A549 (cell line): ENCODE results near the gene CEP250. TPM values are rescaled to one million over a fixed set of nuclear protein-coding genes. Genes with fewer than 3 reads are reported as not detected.

Source experiments
- ATAC-seq, 2 experiments: fragments of 200-7000 bp in 1 of 2; fragments of >200 bp in 1 of 2; cut with Nextera tagmentation in 1 of 2; cut with Tn5 transposase in 1 of 2; 3 replicates each; pipeline versions ENCODE4 v1.8.0 to v1.9.1; 2018 to 2020; ENCODE audit warnings: mild to moderate bottlenecking in 1 of 2, moderate library complexity in 1 of 2
- CTCF ChIA-PET: fragments of 300-600 bp; sonication (Branson Sonifier 250); formaldehyde crosslinking; extraction: SDS; loops from one replicate; lab custom pipeline; 2021; ENCODE audit warnings: antibody characterized with exemption, inconsistent platforms; lab: Yijun Ruan, JAX
- POLR2A ChIA-PET: fragments of 350-600 bp; formaldehyde crosslinking; extraction: SDS; loops from one replicate; lab custom pipeline; 2021; ENCODE audit warnings: antibody characterized with exemption, inconsistent platforms; lab: Yijun Ruan, JAX
- DNase-seq, 2 experiments: peaks; one replicate each; pipeline versions ENCODE4 v3.0.0 to v3.0.0-alpha.2; 2011 to 2016; ENCODE audit warnings: low read depth in 1 of 2, low spot score in 1 of 2
- FAIRE-seq: peaks from 2 replicates; lab custom pipeline; 2011; peaks lifted over from hg19 to GRCh38; lab: Jason Lieb, UNC
- H3K27ac ChIP-seq, 2 experiments: fragments of >200 bp; sonication (Bioruptor Twin); formaldehyde crosslinking; 3 replicates each; pipeline ENCODE4 v1.5.1; 2016 to 2017
- H3K4me1 ChIP-seq: fragments of >200 bp; sonication (Bioruptor Twin); formaldehyde crosslinking; 3 replicates; pipeline ENCODE4 v1.6.1; 2016
- H3K4me2 ChIP-seq: fragments of >200 bp; sonication (Bioruptor Twin); formaldehyde crosslinking; 3 replicates; pipeline ENCODE4 v1.6.1; 2016
- H3K4me3 ChIP-seq: fragments of >200 bp; sonication (Bioruptor Twin); formaldehyde crosslinking; 3 replicates; pipeline ENCODE4 v1.5.1; 2016
- H3K9me3 ChIP-seq: fragments of >200 bp; sonication (Bioruptor Twin); formaldehyde crosslinking; 3 replicates; pipeline ENCODE4 v1.6.1; 2016
- CEBPB ChIP-seq, 2 experiments: fragments of >200 bp in 1 of 2; sonication (Bioruptor Twin) in 1 of 2; formaldehyde crosslinking in 1 of 2; IDR thresholded peaks; 2 replicates each; pipeline ENCODE4 v1.6.1; 2012 to 2016
- CHD4 ChIP-seq: fragments of 200-600 bp; sonication (generic); IDR thresholded peaks from 2 replicates; pipeline ENCODE4 v1.6.1; 2016; ENCODE audit warnings: antibody characterized with exemption, mild to moderate bottlenecking, borderline replicate concordance
- E2F6 ChIP-seq: IDR thresholded peaks from 2 replicates; pipeline ENCODE4 v1.6.1; 2012; ENCODE audit warnings: low read depth, borderline replicate concordance
- EHF ChIP-seq: fragments of 250-450 bp; sonication (Bioruptor Pico); IDR thresholded peaks from 2 replicates; pipeline ENCODE4 v1.5.0; 2020; ENCODE audit warnings: mild to moderate bottlenecking
- ELK1 ChIP-seq: fragments of 150-350 bp; IDR thresholded peaks from 2 replicates; pipeline ENCODE4 v1.6.1; 2014; ENCODE audit warnings: low read depth, mild to moderate bottlenecking, low read length
- GATA3 ChIP-seq: IDR thresholded peaks from 2 replicates; pipeline ENCODE4 v1.6.1; 2012; ENCODE audit warnings: borderline replicate concordance
- HDAC2 ChIP-seq: fragments of 200-600 bp; sonication (generic); IDR thresholded peaks from 2 replicates; pipeline ENCODE4 v1.6.1; 2016
- HMGXB4 ChIP-seq: fragments of 250-450 bp; sonication (Bioruptor Pico); IDR thresholded peaks from 2 replicates; pipeline ENCODE4 v1.5.0; 2021; ENCODE audit warnings: mild to moderate bottlenecking, moderate library complexity, borderline replicate concordance
- HOXB13 ChIP-seq: fragments of 250-450 bp; sonication (Bioruptor Pico); IDR thresholded peaks from 2 replicates; pipeline ENCODE4 v1.5.0; 2020; ENCODE audit warnings: low read depth, mild to moderate bottlenecking, moderate library complexity
- HOXB5 ChIP-seq: fragments of 250-450 bp; sonication (Bioruptor Pico); IDR thresholded peaks from 2 replicates; pipeline ENCODE4 v1.5.0; 2020; ENCODE audit warnings: mild to moderate bottlenecking, moderate library complexity
- JUN ChIP-seq, 2 experiments: fragments of >200 bp; sonication (Bioruptor Twin); formaldehyde crosslinking; IDR thresholded peaks; 2 replicates in 1 of 2; 3 replicates in 1 of 2; pipeline ENCODE4 v1.6.1; 2016 to 2017
- KDM1A ChIP-seq: fragments of 200-600 bp; sonication (generic); IDR thresholded peaks from 2 replicates; pipeline ENCODE4 v1.6.1; 2016; ENCODE audit warnings: low read depth, mild to moderate bottlenecking
- MAFK ChIP-seq: fragments of 450-650 bp; IDR thresholded peaks from 2 replicates; pipeline ENCODE4 v1.6.1; 2014; ENCODE audit not compliant: partially characterized antibody
- MYC ChIP-seq: IDR thresholded peaks from 2 replicates; pipeline ENCODE4 v1.6.1; 2012; ENCODE audit warnings: mild to moderate bottlenecking, inconsistent platforms, low read length, improper control_type of control experiment, borderline replicate concordance
- NFE2L2 ChIP-seq: fragments of 150-350 bp; conservative IDR thresholded peaks from 2 replicates; pipeline ENCODE4 v1.6.1; 2014; ENCODE audit warnings: low read length
- PHF8 ChIP-seq: fragments of 200-600 bp; sonication (generic); IDR thresholded peaks from 2 replicates; pipeline ENCODE4 v1.6.1; 2016; ENCODE audit warnings: low read depth, mild to moderate bottlenecking, antibody characterized with exemption, moderate library complexity, borderline replicate concordance
- POLR2AphosphoS2 ChIP-seq: conservative IDR thresholded peaks from 2 replicates; pipeline ENCODE4 v1.6.1; 2012; ENCODE audit warnings: low read length, improper control_type of control experiment, inconsistent platforms
- RAD21 ChIP-seq, 2 experiments: fragments of >200 bp in 1 of 2; sonication (Bioruptor Twin) in 1 of 2; formaldehyde crosslinking in 1 of 2; IDR thresholded peaks in 1 of 2; conservative IDR thresholded peaks in 1 of 2; 2 replicates in 1 of 2; 3 replicates in 1 of 2; pipeline ENCODE4 v1.6.1; 2012 to 2018; ENCODE audit warnings: inconsistent platforms in 1 of 2
- RCOR1 ChIP-seq: fragments of 150-350 bp; IDR thresholded peaks from 2 replicates; pipeline ENCODE4 v1.6.1; 2014; ENCODE audit warnings: antibody characterized with exemption, low read length, low read depth
- REST ChIP-seq: fragments of 200-600 bp; sonication (generic); IDR thresholded peaks from 2 replicates; pipeline ENCODE4 v1.6.1; 2016; ENCODE audit warnings: antibody characterized with exemption, mild to moderate bottlenecking, moderate library complexity
- SMC3 ChIP-seq: fragments of >200 bp; sonication (Bioruptor Twin); formaldehyde crosslinking; IDR thresholded peaks from 3 replicates; pipeline ENCODE4 v1.6.1; 2018; ENCODE audit warnings: inconsistent platforms
- ZNF302 ChIP-seq: fragments of 250-450 bp; sonication (Bioruptor Pico); IDR thresholded peaks from 2 replicates; pipeline ENCODE4 v1.9.0; 2021; ENCODE audit warnings: inconsistent platforms, mild to moderate bottlenecking, moderate library complexity
- ZSCAN20 ChIP-seq: fragments of 250-450 bp; sonication (Bioruptor Pico); IDR thresholded peaks from 2 replicates; pipeline ENCODE4 v1.8.0; 2022; ENCODE audit warnings: mild to moderate bottlenecking, moderate library complexity
- WGBS: methylation state at CpG from one replicate; pipeline ENCODE4 v1.1.6; 2017; ENCODE audit errors: missing lambda C conversion rate; 5-methylcytosine and 5-hydroxymethylcytosine counted together
- polyA plus RNA-seq, 4 experiments: library from polyadenylated mRNA; depleted of rRNA in 3 of 4; stranded (reverse); fragments of >200 nt; fragmentation: RNase III in 1 of 4; extraction: RNeasy Plus Mini Kit Qiagen cat#74134 plus additional on column Dnase treatment in 1 of 4; gene quantifications; 2 replicates in 3 of 4; 3 replicates in 1 of 4; pipeline ENCODE4 v1.2.3, GENCODE V29; 2011 to 2017

Gene CEP250
- polyA plus RNA-seq, 2 of the 4 experiments (the other 2 are of a cell fraction): 13.8 to 19.6 TPM

GRCh38 chr20:35478804-35479472 lies 23.5 kb downstream of the CEP250 start:
- H3K27ac ChIP-seq: no peak overlapping the region
- no peak overlapping the region for H3K4me3 ChIP-seq
- DNase-seq (peak in 1 of 2 experiments; percentile 26), ATAC-seq (peak; percentile 47; a peak in 4 of 6 replicates), FAIRE-seq (no peak)
- H3K4me1 ChIP-seq: no peaks in the 10 kb centered on the region
- TF ChIP-seq RAD21 (conservative IDR thresholded peaks at IDR 0.05 in 1 of 2, IDR thresholded peaks at IDR 0.05 in 1 of 2): peak in 1 of 2 experiments; percentile 23; a peak in 1 of 5 replicates
- TF ChIP-seq JUN (IDR thresholded peaks at IDR 0.05): no peak
- TF ChIP-seq ELK1: no peak
- H3K4me2 ChIP-seq: no peak overlapping the region
- H3K9me3 ChIP-seq: peaks cover 10% of the 10 kb centered on the region; the same call in 2 of the 3 replicates
- WGBS: 95% methylated on average over 16 of the region's 16 CpGs
- ChIA-PET POLR2A (no interaction called here), CTCF (interaction anchor here (1.1 to 3.5 kb wide), 4 partner anchors 12 to 382 kb away, joined by 3 to 31 read pairs (median 4); no protein-coding TSS in a partner anchor)

GRCh38 chr20:35479798-35480197 lies 24.4 kb downstream of the CEP250 start:
- no peak overlapping the region for H3K4me2 ChIP-seq
- no peaks in the 10 kb centered on the region for H3K4me1 ChIP-seq
- ChIA-PET CTCF (interaction anchor here (1.0 to 3.5 kb wide), 4 partner anchors 11 to 125 kb away, joined by 3 to 31 read pairs (median 4); no protein-coding TSS in a partner anchor), POLR2A (no interaction called here)
- ATAC-seq (peak in 1 of 2 experiments; percentile 50; a peak in 2 of 6 replicates), FAIRE-seq (no peak), DNase-seq (no peak)
- 97% methylated on average over 5 of the region's 5 CpGs for WGBS
- no peak overlapping the region for H3K27ac ChIP-seq
- TF ChIP-seq ZNF302: no peak
- TF ChIP-seq RCOR1: no peak
- TF ChIP-seq CHD4: no peak
- TF ChIP-seq MYC: no peak
- TF ChIP-seq EHF (CRISPR knock-in tag): no peak
- no peak for TF ChIP-seq GATA3
- TF ChIP-seq MAFK: no peak
- TF ChIP-seq HDAC2: no peak
- no peak for TF ChIP-seq NFE2L2
- TF ChIP-seq SMC3: no peak
- no peak for TF ChIP-seq ZSCAN20 (CRISPR knock-in tag)
- no peak for TF ChIP-seq POLR2AphosphoS2
- no peak for TF ChIP-seq HMGXB4
- no peak for TF ChIP-seq HOXB13
- TF ChIP-seq E2F6: no peak
- no peak for TF ChIP-seq KDM1A
- TF ChIP-seq HOXB5 (CRISPR knock-in tag): no peak
- no peak for TF ChIP-seq REST
- TF ChIP-seq CEBPB (IDR thresholded peaks at IDR 0.05): no peak
- no peak for TF ChIP-seq PHF8
- H3K9me3 ChIP-seq: peaks cover 13% of the 10 kb centered on the region; the same call in 2 of the 3 replicates
- H3K4me3 ChIP-seq: no peak overlapping the region
